Heart left ventricle (tissue), 16 donors: ENCODE measurements around the gene LUM. TPM values are rescaled to one million over a fixed set of nuclear protein-coding genes. Genes with fewer than 3 reads are reported as not detected.

Source experiments
- ATAC-seq, 4 donors: fragments of 200-7000 bp; cut with Tn5 transposase; one replicate each; pipeline ENCODE4 v1.9.1; 2020 to 2022; ENCODE audit warnings: moderate library complexity in 4 of 4, mild to moderate bottlenecking in 3 of 4, moderate number of reproducible peaks in 1 of 4
- DNase-seq, 5 donors: peaks; one replicate each; pipeline ENCODE4 v3.0.0-alpha.2; 2020
- H3K27ac ChIP-seq, 12 donors: fragments of 200-600 bp; sonication (generic) in 4 of 12; one replicate each; pipeline versions ENCODE4 v1.5.0 to v1.8.0; 2016 to 2022; ENCODE audit warnings: mild to moderate bottlenecking in 2 of 12
- H3K27me3 ChIP-seq, 9 donors: fragments of 200-600 bp; sonication (generic) in 2 of 9; one replicate each; pipeline versions ENCODE4 v1.5.1 to v1.8.0; 2016 to 2022; ENCODE audit warnings: mild to moderate bottlenecking in 3 of 9
- H3K36me3 ChIP-seq, 9 donors: fragments of 200-600 bp; sonication (generic) in 2 of 9; one replicate each; pipeline versions ENCODE4 v1.5.0 to v1.8.0; 2018 to 2022; ENCODE audit warnings: mild to moderate bottlenecking in 2 of 9
- H3K4me1 ChIP-seq, 12 donors: fragments of 200-600 bp; sonication (generic) in 4 of 12; one replicate each; pipeline versions ENCODE4 v1.5.0 to v1.8.0; 2016 to 2022; ENCODE audit warnings: mild to moderate bottlenecking in 3 of 12
- H3K4me3 ChIP-seq, 12 donors: fragments of 200-600 bp; sonication (generic) in 4 of 12; one replicate each; pipeline versions ENCODE4 v1.5.0 to v1.8.0; 2017 to 2022; ENCODE audit warnings: mild to moderate bottlenecking in 9 of 12, moderate library complexity in 4 of 12
- H3K9me3 ChIP-seq, 12 donors: fragments of 200-600 bp; sonication (generic) in 4 of 12; one replicate each; pipeline versions ENCODE4 v1.5.0 to v1.8.0; 2016 to 2022; ENCODE audit warnings: mild to moderate bottlenecking in 1 of 12
- CTCF ChIP-seq, 12 donors: fragments of 200-600 bp; sonication (generic) in 4 of 12; IDR thresholded peaks; one replicate each; pipeline versions ENCODE4 v1.5.0 to v1.8.0; 2018 to 2022; ENCODE audit warnings: antibody characterized with exemption in 12 of 12, mild to moderate bottlenecking in 5 of 12
- POLR2A ChIP-seq, 2 donors: fragments of 450-650 bp; IDR thresholded peaks; one replicate each; pipeline ENCODE4 v1.6.1; 2017; ENCODE audit warnings: antibody characterized with exemption in 2 of 2, mild to moderate bottlenecking in 2 of 2, moderate library complexity in 2 of 2
- WGBS, 4 donors: extraction: QIAGEN DNeasy Blood & Tissue Kit in 2 of 4; methylation state at CpG; one replicate each; pipeline versions ENCODE4 v1.1.5 to v1.1.7; 2013 to 2018; 5-methylcytosine and 5-hydroxymethylcytosine counted together
- intact Hi-C, 10 donors: fragments of 100-400 bp; cut with DNase I; formaldehyde crosslinking; loops; one replicate each; pipeline versions ENCODE4 v1.11.1 to v1.14.2; 2022
- polyA plus RNA-seq, 2 donors: library from polyadenylated mRNA; stranded (reverse); fragments of 200-250 nt; gene quantifications; one replicate each; pipeline ENCODE4 v1.2.3, GENCODE V29; 2013
- total RNA-seq, 9 donors: library from RNA; depleted of rRNA in 2 of 9; stranded (reverse); fragments of >200 nt in 2 of 9; fragmentation: NEBNext Ultra II Directional in 3 of 9; extraction: Animal tissue kit (Norgen Biotek cat#: 25700) in 3 of 9; gene quantifications; one replicate each; pipeline versions ENCODE4 v1.1.0 to v1.2.4, GENCODE V29; 2016 to 2023
- donor health status: ischemic (EF 13 %, LVEDD 7.1; RV severe dilation, severe dysfunction).
- donor health status: healthy with polysubstance abuse.
- donor health status: DM: no; HTN: yes; CAD: no.
- donor health status: DM: no; HTN: no; CAD: no.
- donor health status: ischemic (EF 25% LVEDD 6.9; RV normal size, moderate dysfunction).
- donor health status: ischemic (EF 25% LVEDD 5.7; RV mildly dilated, moderate dysfunction).
- donor health status: healthy.
- donor health status: DM: yes; HTN: yes; CAD: no.
- donor health status: ischemic (EF 35%, LVEDD 5.7; RV mildly dilated, moderate dysfunction).
- donor health status: nonischemic (EF 11% LVEDD 7.7; RV severe dilation, severe dysfunction).
- donor health status: DM: yes; HTN: yes; CAD: no.
- donor health status: PGD.
- donor health status: ischemic (EF 29% LVEDD 5.4; RV normal size, mild dysfunction).
- donor health status: nonischemic (EF 23%, LVEDD 6.1; RV moderate dilation, normal function).

The LUM gene
- total and polyA plus RNA-seq, 11 donors: 21.8 to 249 (median 74.8) TPM

- H3K27me3 ChIP-seq: no peaks in the 10 kb centered on the region
- peak in 3 of 4 donors; percentile 66 to 78 (median 76) for ATAC-seq
- 59 to 79% (median 79%) methylated on average over 1 of the region's 1 CpG for WGBS, 4 donors
- H3K9me3 ChIP-seq: no peaks in the 10 kb centered on the region
- peak in 3 of 5 donors; percentile 21 to 33 (median 28) for DNase-seq
- peak overlapping the region in 11 of 12 donors; percentile 20 to 86 (median 69) for H3K27ac ChIP-seq
- H3K4me1 ChIP-seq: peaks cover 0 to 47% (median 11%) of the 10 kb centered on the region in 12 donors
- peak overlapping the region in 1 of 12 donors; percentile 1 for H3K4me3 ChIP-seq
- H3K36me3 ChIP-seq: peaks cover 0 to 14% (median 0%) of the 10 kb centered on the region in 9 donors
- intact Hi-C loops: no loop called here
- TF ChIP-seq POLR2A (IDR thresholded peaks at IDR 0.05) (no peak), CTCF (IDR thresholded peaks at IDR 0.05) (no peak)
Observed at GRCh38 chr12:91140026-91140931, 29.0 kb upstream of the LUM start.

DNA sequence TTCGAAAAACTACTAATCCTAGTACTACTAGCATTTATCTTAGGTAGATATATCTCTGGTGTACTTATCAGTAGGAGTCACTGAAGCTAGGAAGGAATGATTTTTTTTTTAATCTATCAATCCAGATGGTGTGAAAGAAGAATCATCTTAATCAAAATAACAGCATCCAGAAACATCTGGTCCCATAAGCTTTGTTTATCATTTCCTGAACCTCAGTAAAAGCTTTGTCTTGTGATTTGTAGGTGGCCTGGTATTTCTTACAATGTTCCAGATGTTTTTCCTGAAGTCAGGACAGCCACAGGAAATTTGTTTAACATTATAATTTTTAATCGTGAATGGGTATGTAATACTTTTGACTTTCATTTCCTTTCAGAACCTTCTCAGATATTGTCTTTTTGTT is 28.0 kb upstream of the LUM start:
- Histone ChIP-seq H3K27me3 (no peaks in the 10 kb centered on the region), H3K36me3 (peaks cover 0 to 4% (median 0%) of the 10 kb centered on the region in 9 donors), H3K4me3 (peak overlapping the region in 1 of 12 donors; percentile 1), H3K4me1 (peaks cover 0 to 47% (median 11%) of the 10 kb centered on the region in 12 donors), H3K27ac (peak overlapping the region in 10 of 12 donors; percentile 14 to 84 (median 66)), H3K9me3 (no peaks in the 10 kb centered on the region)
- ATAC-seq (no peak), DNase-seq (no peak)
- 36 to 52% (median 47%) methylated on average over 2 of the region's 2 CpGs for WGBS, 4 donors
- TF ChIP-seq CTCF (IDR thresholded peaks at IDR 0.05) (no peak), POLR2A (IDR thresholded peaks at IDR 0.05) (no peak)
- intact Hi-C loops: no loop called here

DNA sequence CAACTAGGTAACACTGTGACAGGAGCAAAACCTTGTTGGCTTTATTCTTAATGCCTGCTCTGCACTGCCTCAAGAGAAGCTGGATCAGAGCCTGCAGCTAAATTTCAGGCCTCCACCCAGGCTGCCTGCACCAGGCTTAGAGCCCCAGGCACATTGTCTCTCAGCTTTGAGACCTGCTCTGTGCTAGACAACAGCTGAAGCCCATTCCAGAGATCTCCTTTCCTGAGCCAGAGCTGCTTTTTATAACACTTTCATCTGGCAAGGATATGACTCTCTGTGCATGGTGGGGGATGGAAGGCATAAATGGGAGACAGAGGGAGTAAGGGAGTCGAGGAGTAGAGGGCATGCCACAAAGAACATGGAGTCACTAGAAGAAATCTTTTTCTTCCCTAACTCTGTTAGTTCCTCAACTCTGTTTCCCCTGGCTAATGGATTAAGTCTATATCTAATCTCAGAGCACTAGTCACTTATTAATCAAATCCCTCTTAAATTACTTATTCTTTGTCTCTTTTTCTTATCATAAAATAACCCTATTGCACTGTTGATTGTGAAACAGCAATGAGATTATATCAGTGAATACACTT is 27.1 kb upstream of the LUM start:
- WGBS, 4 donors: 25 to 37% (median 32%) methylated on average over 1 of the region's 1 CpG
- intact Hi-C loops: no loop called here
- Histone ChIP-seq H3K27me3 (no peaks in the 10 kb centered on the region), H3K27ac (peak overlapping the region in 10 of 12 donors; percentile 13 to 84 (median 66)), H3K36me3 (no peaks in the 10 kb centered on the region), H3K4me1 (peaks cover 0 to 46% (median 10%) of the 10 kb centered on the region in 12 donors), H3K4me3 (peak overlapping the region in 1 of 12 donors; percentile 1), H3K9me3 (no peaks in the 10 kb centered on the region)
- DNase-seq (peak in 1 of 5 donors; percentile 26), ATAC-seq (peak in 3 of 4 donors; percentile 27 to 68 (median 36))
- TF ChIP-seq POLR2A (IDR thresholded peaks at IDR 0.05) (no peak), CTCF (IDR thresholded peaks at IDR 0.05) (no peak)

- no peak for DNase-seq
- TF ChIP-seq POLR2A (IDR thresholded peaks at IDR 0.05) (no peak), CTCF (IDR thresholded peaks at IDR 0.05) (no peak)
- no peaks in the 10 kb centered on the region for H3K9me3 ChIP-seq
- H3K4me3 ChIP-seq: no peak overlapping the region
- H3K4me1 ChIP-seq: peaks cover 0 to 21% (median 7%) of the 10 kb centered on the region in 12 donors
- no peak overlapping the region for H3K27ac ChIP-seq
- H3K36me3 ChIP-seq: no peaks in the 10 kb centered on the region
- H3K27me3 ChIP-seq: no peaks in the 10 kb centered on the region
- intact Hi-C loops: no loop called here
- ATAC-seq: no peak
- 96 to 100% (median 96%) methylated on average over 1 of the region's 1 CpG for WGBS, 4 donors
Observed at GRCh38 chr12:91133871-91134270, 22.6 kb upstream of the LUM start.
